ENCODE measurements around the gene ATG2B. TPM values are rescaled to one million over a fixed set of nuclear protein-coding genes. Genes with fewer than 3 reads are reported as not detected.

The ATG2B gene
- total RNA-seq, 1 experiment from 2014 or later = 11.6 TPM

- no peaks in the 10 kb centered on the region for H3K36me3 ChIP-seq (ENCODE audit: low read depth, low read length)
- ChIA-PET POLR2A (ENCODE audit: unreplicated experiment) (no interaction called here), CTCF (no interaction called here)
- H3K27ac ChIP-seq (ENCODE audit: low read length) = no peak overlapping the region
- TF ChIP-seq EZH2phosphoT487 (IDR thresholded peaks at IDR 0.05; ENCODE audit: borderline replicate concordance, low read length) = no peak
- TF ChIP-seq EZH2 (IDR thresholded peaks at IDR 0.05; ENCODE audit: low read length, unreplicated experiment) = no peak
- TF ChIP-seq, protein P1, sequence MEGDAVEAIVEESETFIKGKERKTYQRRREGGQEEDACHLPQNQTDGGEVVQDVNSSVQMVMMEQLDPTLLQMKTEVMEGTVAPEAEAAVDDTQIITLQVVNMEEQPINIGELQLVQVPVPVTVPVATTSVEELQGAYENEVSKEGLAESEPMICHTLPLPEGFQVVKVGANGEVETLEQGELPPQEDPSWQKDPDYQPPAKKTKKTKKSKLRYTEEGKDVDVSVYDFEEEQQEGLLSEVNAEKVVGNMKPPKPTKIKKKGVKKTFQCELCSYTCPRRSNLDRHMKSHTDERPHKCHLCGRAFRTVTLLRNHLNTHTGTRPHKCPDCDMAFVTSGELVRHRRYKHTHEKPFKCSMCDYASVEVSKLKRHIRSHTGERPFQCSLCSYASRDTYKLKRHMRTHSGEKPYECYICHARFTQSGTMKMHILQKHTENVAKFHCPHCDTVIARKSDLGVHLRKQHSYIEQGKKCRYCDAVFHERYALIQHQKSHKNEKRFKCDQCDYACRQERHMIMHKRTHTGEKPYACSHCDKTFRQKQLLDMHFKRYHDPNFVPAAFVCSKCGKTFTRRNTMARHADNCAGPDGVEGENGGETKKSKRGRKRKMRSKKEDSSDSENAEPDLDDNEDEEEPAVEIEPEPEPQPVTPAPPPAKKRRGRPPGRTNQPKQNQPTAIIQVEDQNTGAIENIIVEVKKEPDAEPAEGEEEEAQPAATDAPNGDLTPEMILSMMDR (conservative IDR thresholded peaks at IDR 0.05; ENCODE audit: low read depth, low read length) = no peak
- no peaks in the 10 kb centered on the region for H3K4me1 ChIP-seq (ENCODE audit: insufficient read depth, low read length)
- BruUV-seq (replicated peaks) = no TSS peak
- no peak overlapping the region for H3K9ac ChIP-seq (ENCODE audit: low read length)
- no peak overlapping the region for H2AFZ ChIP-seq (ENCODE audit: low read length)
- no peaks in the 10 kb centered on the region for H3K9me2 ChIP-seq (replicated peaks; ENCODE audit: low read length)
- H3K27me3 ChIP-seq (ENCODE audit: low read length) = peaks cover 21% of the 10 kb centered on the region; the same call in 1 of the 2 replicates
- no peak overlapping the region for H3K4me3 ChIP-seq (ENCODE audit: low read length)
- H3F3A ChIP-seq (ENCODE audit: low read length, unreplicated experiment) = no peaks in the 10 kb centered on the region
- intact Hi-C loops (cut with micrococcal nuclease) = no loop called here
- DNase-seq = no peak
- no peaks in the 10 kb centered on the region for H3K9me3 ChIP-seq (ENCODE audit: low read length)
- no peak for ATAC-seq
- H3K4me2 ChIP-seq (ENCODE audit: low read length) = no peak overlapping the region
- H3K79me2 ChIP-seq (ENCODE audit: low read length) = no peaks in the 10 kb centered on the region
- H4K20me1 ChIP-seq (ENCODE audit: low read length) = no peaks in the 10 kb centered on the region
Measured at GRCh38 chr14:96399405-96399804, 36.3 kb upstream of the ATG2B start.

DNA sequence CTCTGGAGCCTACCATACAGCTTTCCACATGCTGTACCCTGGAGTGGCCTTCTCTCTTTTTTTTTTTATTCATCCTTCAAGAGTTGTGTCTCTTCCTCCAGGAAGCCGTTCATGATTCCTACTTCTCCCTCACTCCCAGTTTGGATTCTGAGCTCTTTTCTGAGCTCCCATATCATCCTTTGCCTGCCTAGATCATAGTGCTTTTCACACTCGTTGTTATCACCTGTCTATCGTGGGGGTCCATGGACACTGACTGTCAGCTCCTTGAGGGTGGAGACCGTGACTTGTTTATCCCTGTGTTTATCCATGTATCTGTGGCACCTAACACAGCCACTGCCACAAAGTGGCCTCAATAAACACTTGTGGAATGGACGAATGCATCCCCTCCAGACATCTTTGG lies 35.8 kb upstream of the ATG2B start:
- no peaks in the 10 kb centered on the region for H3K9me2 ChIP-seq (replicated peaks; ENCODE audit: low read length)
- H3K4me2 ChIP-seq (ENCODE audit: low read length) = no peak overlapping the region
- H3K36me3 ChIP-seq (ENCODE audit: low read depth, low read length) = no peaks in the 10 kb centered on the region
- intact Hi-C loops (cut with micrococcal nuclease) = no loop called here
- no TSS peak for BruUV-seq (replicated peaks)
- H3K79me2 ChIP-seq (ENCODE audit: low read length) = no peaks in the 10 kb centered on the region
- no peak for ATAC-seq
- H3K4me1 ChIP-seq (ENCODE audit: insufficient read depth, low read length) = no peaks in the 10 kb centered on the region
- no peak overlapping the region for H3K4me3 ChIP-seq (ENCODE audit: low read length)
- no peak for DNase-seq
- no peak overlapping the region for H3K27ac ChIP-seq (ENCODE audit: low read length)
- no peaks in the 10 kb centered on the region for H3F3A ChIP-seq (ENCODE audit: low read length, unreplicated experiment)
- H3K27me3 ChIP-seq (ENCODE audit: low read length) = peaks cover 21% of the 10 kb centered on the region; the same call in 1 of the 2 replicates
- H3K9ac ChIP-seq (ENCODE audit: low read length) = no peak overlapping the region
- TF ChIP-seq EZH2 (IDR thresholded peaks at IDR 0.05; ENCODE audit: low read length, unreplicated experiment) (no peak), EZH2phosphoT487 (IDR thresholded peaks at IDR 0.05; ENCODE audit: borderline replicate concordance, low read length) (no peak)
- TF ChIP-seq, protein P1 (conservative IDR thresholded peaks at IDR 0.05; ENCODE audit: low read depth, low read length) = no peak
- H2AFZ ChIP-seq (ENCODE audit: low read length) = no peak overlapping the region
- ChIA-PET CTCF (no interaction called here), POLR2A (ENCODE audit: unreplicated experiment) (no interaction called here)
- no peaks in the 10 kb centered on the region for H3K9me3 ChIP-seq (ENCODE audit: low read length)
- H4K20me1 ChIP-seq (ENCODE audit: low read length) = no peaks in the 10 kb centered on the region

- TF ChIP-seq EZH2phosphoT487 (IDR thresholded peaks at IDR 0.05; ENCODE audit: borderline replicate concordance, low read length) = no peak
- TF ChIP-seq, protein P1 (conservative IDR thresholded peaks at IDR 0.05; ENCODE audit: low read depth, low read length) = no peak
- no peak for TF ChIP-seq EZH2 (IDR thresholded peaks at IDR 0.05; ENCODE audit: low read length, unreplicated experiment)
- Histone ChIP-seq H3K9me2 (replicated peaks; ENCODE audit: low read length) (no peaks in the 10 kb centered on the region), H4K20me1 (ENCODE audit: low read length) (no peaks in the 10 kb centered on the region), H2AFZ (ENCODE audit: low read length) (no peak overlapping the region), H3K4me1 (ENCODE audit: insufficient read depth, low read length) (no peaks in the 10 kb centered on the region), H3K4me2 (ENCODE audit: low read length) (no peak overlapping the region), H3K9ac (ENCODE audit: low read length) (no peak overlapping the region), H3K27me3 (ENCODE audit: low read length) (peaks cover 20% of the 10 kb centered on the region; the same call in 1 of the 2 replicates), H3K79me2 (ENCODE audit: low read length) (no peaks in the 10 kb centered on the region), H3K4me3 (ENCODE audit: low read length) (no peak overlapping the region), H3K9me3 (ENCODE audit: low read length) (no peaks in the 10 kb centered on the region), H3K36me3 (ENCODE audit: low read depth, low read length) (no peaks in the 10 kb centered on the region), H3F3A (ENCODE audit: low read length, unreplicated experiment) (no peaks in the 10 kb centered on the region), H3K27ac (ENCODE audit: low read length) (no peak overlapping the region)
- DNase-seq (no peak), ATAC-seq (no peak)
- intact Hi-C loops (cut with micrococcal nuclease) = no loop called here
- ChIA-PET CTCF (no interaction called here), POLR2A (ENCODE audit: unreplicated experiment) (no interaction called here)
- no TSS peak for BruUV-seq (replicated peaks)
Measured at GRCh38 chr14:96398432-96398831, 35.3 kb upstream of the ATG2B start.
